Gastroesophageal sphincter (tissue), 3 donors: Measurements from ENCODE around the gene NME7.
"Not testable (repeated sequence)": the region's sequence is repeated elsewhere in the genome, so short reads cannot be mapped to it uniquely, and the experiment has no call there.

ENCODE experiments used
- POLR2AphosphoS5 ChIP-seq: sonication (generic); formaldehyde crosslinking; IDR thresholded peaks from one replicate; pipeline ENCODE4 v1.6.1; 2017; ENCODE audit warnings: antibody characterized with exemption
- TF ChIP-seq, protein P1 (sequence below), 4 experiments: fragments of 200-600 bp in 2 of 4; fragments of 450-650 bp in 2 of 4; sonication (generic) in 1 of 4; IDR thresholded peaks; one replicate each; pipeline ENCODE4 v1.5.1; 2017 to 2019; ENCODE audit warnings: antibody characterized with exemption in 4 of 4, mild to moderate bottlenecking in 2 of 4, moderate library complexity in 2 of 4

DNA sequence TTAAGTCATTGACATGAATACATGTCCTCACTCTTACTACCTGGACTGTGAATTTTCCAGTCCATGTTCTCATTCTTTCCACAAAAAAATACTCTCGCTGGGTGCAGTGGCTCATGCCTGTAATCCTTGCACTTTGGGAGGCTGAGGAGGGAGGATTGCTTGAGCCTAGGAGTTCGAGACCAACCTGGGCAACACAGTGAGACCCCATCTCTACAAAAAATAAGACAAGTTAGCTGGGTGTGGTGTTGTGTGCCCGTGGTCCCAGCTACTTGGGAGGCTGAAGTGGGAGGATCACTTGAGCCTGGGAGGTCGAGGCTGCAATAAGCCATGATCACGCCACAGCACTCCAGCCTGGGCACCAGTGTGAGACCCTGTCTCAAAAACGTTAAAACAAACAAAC lies 242.0 kb downstream of the NME7 start:
- TF ChIP-seq, protein P1, sequence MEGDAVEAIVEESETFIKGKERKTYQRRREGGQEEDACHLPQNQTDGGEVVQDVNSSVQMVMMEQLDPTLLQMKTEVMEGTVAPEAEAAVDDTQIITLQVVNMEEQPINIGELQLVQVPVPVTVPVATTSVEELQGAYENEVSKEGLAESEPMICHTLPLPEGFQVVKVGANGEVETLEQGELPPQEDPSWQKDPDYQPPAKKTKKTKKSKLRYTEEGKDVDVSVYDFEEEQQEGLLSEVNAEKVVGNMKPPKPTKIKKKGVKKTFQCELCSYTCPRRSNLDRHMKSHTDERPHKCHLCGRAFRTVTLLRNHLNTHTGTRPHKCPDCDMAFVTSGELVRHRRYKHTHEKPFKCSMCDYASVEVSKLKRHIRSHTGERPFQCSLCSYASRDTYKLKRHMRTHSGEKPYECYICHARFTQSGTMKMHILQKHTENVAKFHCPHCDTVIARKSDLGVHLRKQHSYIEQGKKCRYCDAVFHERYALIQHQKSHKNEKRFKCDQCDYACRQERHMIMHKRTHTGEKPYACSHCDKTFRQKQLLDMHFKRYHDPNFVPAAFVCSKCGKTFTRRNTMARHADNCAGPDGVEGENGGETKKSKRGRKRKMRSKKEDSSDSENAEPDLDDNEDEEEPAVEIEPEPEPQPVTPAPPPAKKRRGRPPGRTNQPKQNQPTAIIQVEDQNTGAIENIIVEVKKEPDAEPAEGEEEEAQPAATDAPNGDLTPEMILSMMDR (IDR thresholded peaks at IDR 0.05) = not testable (repeated sequence)
- TF ChIP-seq POLR2AphosphoS5 = not testable (repeated sequence)
